CD4-positive, alpha-beta T cell treated with Interleukin-17A for 4 hours (primary cell): ENCODE results near the gene HS6ST3.

ENCODE experiments used
- DNase-seq: peaks from one replicate; pipeline ENCODE4 v3.0.0-alpha.2; 2020; ENCODE audit warnings: mixed read lengths

The HS6ST3 gene

DNA sequence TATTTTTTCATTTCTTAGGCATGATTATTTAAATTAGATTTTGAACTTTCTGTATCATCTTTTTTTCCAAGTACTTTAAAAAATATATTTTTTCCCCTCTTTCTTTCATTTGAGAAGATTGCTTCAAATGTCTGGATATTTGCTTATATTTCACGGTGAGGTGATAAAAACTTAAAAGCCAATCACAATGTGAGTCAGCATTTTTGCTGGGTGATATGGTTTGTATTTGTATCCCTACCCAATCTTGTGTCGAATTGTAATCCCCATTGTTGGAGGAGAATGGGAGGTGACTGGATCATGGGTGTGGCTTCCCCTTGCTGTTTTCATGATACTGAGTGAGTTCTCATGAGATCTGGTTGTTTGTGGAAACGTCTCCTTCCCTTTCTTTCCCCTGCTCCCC is 583.9 kb downstream of the HS6ST3 start:
- no peak for DNase-seq

DNA sequence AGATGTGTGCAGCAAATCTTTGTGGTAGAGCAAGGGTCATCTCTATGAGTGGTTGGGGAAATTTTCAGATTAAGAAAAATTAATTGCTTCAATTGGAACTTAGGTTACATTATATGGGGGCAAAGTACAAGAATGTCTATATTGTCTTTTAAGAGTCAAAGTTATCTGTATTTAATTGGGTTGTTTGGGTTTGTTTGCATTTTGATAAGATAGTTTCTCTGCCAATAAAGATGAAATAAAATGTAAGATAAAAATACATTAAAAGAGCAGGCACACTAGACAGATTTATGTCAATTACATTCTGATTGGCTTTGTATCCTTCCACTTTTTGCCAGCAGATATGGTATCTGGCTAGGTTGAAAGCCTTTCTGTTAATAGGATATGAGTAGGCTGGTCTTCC is 587.1 kb downstream of the HS6ST3 start:
- no peak for DNase-seq

DNA sequence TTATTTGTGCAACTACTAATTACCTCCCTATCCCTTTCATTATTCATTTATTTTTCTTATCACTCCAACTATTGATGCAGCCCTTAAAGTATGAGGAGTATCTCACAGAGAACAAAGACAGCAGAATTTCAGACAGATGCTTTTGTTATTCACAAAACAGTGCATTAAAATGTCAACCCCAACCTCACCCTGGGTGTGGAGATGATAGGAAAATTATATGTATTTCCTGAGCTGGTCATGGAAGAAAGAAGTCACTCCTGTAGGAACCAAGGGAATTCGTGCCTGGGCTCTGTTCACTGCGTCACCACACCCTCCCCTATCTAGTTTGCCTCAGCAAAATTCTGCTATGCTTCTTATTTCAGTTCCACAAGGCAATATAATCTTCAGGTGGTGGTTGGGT is 588.9 kb downstream of the HS6ST3 start:
- DNase-seq, result no peak

DNA sequence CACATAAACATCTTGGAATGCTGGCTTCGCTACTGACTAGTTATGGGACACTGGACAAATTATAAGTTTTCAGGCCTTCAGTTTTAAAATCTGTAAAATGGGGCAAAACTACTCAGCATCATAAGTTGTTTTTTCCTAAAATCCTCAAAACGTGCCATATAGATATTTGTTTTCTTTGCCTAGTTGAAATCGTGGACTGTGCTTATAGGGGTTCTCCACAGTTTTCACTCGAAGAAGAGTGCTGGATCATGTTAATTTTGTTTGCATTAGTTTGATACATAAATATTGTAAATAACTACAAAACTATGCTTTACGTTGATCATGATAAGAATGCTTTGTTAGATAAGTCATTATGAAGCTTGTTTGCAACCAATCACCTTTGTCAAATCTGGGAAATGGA is 591.0 kb downstream of the HS6ST3 start:
- no peak for DNase-seq

DNA sequence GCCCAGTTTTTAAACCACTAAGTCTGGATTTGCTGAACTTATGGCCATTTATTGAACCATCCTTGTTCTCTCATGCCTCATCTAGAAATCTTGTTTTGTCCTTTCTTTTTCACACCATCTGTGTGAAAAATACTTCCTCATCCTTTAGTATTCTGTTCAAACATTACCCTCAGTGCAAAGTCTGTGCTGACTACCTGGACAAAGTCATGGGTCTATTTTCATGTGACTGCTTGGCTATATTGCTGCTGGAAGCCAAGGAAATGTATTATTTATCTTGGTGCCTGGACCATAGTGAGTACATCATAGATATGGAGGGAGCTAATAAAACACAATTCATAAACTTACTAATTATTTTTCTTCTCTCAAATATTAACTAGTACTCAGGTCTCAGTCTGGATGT is 591.9 kb downstream of the HS6ST3 start:
- no peak for DNase-seq

DNA sequence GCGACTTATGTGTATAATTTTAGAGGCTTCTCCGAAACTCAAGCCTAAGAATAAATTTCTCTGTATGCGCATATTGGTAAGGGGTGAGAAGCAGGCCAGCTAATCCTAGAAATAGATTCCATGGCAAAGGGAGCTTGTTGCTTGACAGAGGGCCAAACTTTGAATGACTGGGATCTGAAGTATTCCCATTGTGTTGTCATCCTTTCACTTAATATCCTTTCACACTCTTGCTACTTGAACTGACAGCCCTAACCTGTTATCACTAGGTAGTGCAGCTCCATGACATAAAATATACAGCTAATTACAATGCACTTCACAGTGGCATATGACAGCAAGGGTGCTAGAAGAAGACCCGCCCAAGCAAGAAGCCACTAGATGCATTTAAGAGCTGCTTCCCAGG is 594.6 kb downstream of the HS6ST3 start:
- no peak for DNase-seq

DNA sequence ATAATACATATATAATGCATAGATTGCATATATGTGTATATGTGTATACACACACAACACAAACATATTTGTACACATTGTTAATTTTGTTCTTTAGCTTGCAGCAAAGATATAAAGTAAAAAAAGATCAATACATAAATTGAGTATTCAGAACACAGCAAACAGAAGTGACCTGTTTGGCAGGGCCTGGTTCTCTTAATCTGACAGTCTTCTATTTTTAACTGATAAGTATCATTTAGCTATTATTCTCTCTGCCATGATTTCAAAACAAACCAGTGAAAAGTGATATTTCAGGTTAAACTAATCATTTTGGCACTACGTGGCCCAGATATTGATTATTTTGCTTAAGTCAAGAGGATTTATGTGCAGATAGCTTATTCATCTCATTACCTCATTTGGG is 595.0 kb downstream of the HS6ST3 start:
- DNase-seq, result no peak

DNA sequence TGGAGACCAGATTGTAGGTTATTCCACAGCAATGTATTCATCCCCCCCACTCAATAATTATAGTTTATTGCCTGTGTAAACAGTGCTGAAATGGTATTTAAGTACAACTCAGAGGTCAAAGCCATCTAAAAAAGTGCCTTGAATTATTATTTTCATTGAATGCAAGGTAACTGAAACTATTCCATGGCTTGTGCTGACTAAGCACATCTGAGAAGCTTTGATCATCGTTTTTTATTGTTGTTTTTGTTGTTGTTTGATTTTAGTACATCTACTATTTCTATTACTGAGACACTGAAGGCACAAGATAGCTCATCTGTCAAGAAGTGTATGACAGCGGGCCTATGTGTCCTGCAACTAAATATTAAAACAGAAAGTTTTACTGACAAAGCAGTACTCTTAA is 596.4 kb downstream of the HS6ST3 start:
- DNase-seq, result no peak

DNA sequence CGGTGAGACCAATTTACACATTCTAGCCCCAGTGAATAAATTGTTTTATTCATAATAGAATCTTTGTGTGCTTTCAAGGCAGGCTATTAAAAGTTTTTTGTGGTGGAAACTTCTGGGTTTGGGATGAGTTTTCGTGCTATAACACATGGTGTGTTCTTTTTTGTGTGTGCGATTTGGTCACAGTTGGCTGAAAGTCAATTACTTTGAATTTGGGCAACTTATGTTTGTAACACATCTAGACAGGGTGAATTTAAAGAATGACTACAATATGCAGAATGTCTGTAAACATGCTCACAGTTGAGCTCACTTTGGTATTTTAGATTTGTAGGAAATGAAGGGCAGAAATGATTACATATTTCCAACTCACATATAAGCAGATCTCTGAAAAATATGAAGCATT is 597.3 kb downstream of the HS6ST3 start:
- no peak for DNase-seq

DNA sequence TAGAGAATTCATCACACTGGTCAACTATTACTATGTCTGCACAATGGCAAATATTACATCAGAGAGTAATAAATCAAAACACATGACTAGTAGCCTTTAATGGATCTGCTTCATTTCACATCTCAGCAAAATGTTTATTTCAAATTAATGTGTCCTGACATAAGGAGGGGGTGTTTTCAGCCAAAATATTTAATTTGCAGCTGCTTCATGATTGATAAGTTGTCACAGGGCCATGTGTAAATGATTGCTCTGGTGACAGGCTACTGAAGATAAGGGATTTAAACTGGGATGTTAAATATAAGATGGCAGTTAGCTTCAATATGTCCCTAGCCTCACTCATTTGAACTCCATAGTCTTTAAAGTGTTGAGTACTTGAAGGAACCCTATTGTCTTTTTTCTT is 601.1 kb downstream of the HS6ST3 start:
- no peak for DNase-seq

DNA sequence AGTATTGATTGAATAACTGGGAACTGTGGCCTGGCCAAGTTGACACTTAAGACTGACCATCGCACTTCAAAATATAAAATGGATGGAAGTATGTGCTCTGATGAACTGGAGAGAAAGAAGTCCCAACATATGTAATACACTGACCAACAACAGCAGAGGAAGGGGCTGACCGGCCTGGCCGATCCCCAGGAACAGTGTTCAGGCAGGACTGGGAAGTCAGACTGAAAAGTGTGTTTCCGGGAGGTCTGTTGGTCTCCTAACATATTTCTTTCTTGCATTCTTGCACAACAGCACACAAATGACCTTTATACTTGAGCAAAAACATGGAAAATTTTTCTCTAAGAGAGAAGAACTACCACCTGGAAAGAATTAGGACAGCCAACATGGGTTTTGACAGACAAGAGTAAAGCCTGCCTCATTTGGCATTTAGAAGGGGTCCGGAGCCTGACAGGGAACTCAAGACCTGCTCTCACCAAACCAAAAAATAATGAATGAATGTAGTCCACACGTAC is 606.5 kb downstream of the HS6ST3 start:
- DNase-seq, result no peak

DNA sequence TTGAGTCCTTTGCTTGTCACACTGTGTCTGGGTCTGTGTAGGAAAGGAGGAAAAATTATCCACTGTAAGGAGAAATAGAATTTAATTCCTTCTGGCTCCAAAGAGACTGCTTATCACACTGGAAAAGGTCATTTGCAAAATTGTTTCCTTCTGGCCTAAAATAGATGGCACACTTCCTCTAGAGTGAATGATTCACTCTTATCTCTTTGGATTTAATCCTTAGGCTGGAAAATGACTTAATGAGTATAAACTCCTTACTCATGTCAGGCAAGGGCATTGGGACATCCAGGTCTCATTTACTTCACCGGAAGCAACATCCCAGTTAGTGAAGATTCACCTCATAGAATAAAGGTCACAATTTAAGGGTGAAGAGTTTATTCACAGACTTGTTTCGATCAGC is 610.8 kb downstream of the HS6ST3 start:
- DNase-seq, result no peak

DNA sequence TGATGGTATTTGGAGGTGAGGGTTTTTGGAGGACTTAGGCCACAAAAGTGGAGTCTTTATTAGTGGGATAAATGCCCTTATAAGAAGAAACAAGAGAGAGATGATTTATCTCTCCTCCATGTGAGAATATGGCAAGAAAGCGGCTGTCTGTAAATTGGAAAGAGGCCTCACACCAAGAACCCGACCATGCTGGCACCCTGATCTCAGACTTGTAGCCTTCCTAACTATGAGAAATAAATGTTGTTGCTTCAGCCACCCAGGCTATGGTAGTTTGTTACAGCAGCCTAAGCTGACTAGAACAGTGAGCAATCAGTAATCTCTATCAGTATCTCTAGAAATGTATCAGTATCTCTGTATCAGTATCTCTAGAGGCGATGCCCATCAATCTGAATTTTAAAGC is 617.2 kb downstream of the HS6ST3 start:
- DNase-seq, result no peak

DNA sequence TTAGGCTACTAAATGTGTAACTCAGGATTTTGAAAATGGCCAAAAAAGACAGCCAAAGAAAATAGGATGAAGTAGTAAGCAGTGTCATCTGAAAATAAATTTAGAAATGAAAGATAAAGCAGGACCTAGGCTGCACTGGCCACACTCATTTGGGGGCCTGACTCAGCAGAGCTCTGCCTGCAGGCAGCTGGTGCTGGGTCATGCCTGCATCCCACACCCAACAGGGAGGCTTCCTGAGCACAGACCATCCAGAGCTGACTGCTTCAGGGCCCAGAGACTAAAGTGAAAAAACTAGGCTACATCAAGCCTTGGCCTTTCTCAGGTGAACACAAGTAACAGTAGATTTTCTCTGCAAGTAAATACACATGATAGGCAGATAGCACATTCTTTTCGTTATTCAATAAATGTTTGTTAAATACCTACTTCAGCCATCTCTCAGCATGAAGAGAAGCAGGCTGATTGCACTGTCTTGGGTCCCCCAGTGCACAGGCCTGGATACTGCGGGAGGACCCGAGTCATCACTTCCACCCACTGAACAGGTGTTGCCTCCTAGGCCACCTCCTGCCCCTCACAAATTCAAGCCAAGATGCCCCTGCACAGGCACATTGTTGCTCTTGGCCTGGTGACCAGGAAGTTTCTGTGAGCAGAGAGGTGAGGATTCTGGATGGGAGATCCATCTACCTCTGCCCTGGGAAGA is 620.4 kb downstream of the HS6ST3 start:
- DNase-seq, result no peak

DNA sequence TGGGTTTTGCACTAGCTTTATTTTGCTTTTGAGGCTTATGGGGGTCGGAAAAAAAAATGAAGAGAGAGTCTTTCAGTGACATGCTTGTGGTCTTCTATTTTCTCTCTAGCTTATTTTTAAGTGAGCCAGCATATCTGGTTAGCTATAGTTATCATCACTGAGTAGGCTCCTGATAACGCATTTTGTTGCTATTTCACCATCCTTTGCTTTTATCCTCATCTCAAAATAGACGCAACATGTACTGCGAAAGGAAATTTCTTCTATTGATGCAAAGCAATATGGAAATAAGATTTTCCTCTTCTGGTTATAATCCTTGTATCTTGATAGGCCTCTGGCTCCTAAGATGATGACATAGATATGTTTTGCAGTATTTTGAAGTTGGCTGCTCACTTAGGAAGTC is 630.5 kb downstream of the HS6ST3 start:
- DNase-seq, result no peak

DNA sequence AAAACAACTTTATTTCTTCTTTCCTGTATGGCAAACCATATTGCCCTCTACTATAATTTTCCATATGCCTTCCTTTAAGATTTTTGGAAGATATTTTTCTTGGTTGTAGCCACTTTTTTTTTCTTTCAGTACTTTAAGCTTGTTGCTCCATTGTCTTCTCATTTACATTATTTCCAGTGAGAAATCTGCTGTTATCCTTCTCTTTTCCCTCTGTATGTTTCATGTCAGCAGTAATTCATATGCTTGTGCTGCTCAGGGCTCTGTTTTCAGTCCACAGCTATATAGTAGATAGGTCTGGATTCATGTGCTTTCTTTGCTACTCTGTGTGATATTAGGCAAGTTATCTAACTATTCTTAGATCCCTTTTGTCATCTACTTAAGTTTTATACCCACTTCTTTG is 636.7 kb downstream of the HS6ST3 start:
- no peak for DNase-seq

DNA sequence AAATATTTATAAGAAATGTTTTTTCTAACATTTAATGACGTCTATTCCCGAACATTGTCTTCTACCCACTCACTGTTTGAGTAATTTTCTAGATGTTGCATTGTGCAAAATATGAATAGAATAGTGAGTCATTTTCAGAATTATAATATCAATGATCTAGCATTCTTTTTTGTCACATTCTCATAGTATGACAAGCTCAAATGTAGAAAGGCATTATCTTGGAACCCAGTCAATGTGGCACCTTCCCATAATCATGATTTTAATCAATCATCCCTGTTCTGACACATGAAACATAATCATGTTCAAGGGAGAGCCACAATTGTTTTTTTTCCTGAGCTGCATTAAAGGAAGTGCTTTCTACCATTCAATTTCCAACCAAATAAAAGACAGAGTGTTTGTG is 638.6 kb downstream of the HS6ST3 start:
- DNase-seq, result no peak

DNA sequence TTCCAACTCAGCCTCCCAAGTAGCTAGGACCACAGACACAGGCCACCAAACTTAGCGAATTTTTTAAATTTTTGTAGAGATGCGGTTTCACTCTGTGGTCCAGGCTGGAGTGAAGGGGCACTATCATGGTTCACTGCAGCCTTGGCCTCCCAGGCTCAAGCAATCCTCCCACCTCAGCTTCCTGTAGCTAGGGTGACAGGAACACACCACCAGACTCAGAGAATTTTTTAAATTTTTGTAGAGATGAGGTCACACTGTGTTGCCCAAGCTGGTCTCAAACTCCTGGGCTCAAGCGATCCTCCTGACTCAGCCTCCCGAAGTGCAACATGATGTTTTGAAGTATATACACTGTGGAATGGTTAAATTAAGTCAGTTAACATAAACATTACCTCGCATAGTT is 640.8 kb downstream of the HS6ST3 start:
- DNase-seq, result no peak

DNA sequence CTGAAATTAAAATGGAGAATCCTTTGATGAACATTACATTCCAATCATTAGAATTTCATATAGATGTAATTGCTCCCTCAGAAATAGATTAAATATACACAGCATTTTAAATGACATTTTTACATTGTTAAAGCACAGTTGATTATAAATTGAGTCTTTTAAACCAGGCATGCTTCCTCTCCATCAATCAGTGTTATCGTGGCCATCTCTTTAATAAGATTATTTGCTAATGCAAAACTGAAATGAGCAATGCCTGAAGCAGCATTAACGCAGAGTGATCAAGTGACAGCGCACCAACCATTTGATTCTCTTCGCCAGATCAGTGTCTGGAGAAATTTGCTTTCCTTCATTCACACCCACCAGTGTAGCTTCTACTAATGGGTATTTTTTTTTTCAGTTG is 644.6 kb downstream of the HS6ST3 start:
- no peak for DNase-seq

DNA sequence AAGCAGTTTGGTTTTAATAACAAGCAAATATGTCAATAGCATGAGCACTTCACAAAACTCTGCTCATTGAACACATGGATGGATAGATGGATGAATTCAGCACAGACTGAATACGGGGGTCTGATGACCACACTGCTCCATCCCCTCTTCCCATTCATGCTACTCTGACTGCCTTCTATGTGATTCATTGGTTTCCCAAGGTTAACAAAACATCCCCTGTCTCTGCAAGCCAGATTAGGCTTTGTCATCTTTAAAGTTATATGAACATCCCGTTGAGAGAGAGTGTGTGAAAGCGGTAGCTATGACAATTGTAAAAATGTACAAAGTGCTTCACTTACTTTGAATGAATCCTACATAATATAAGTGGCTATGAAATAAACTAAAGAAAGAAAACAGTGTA is 651.9 kb downstream of the HS6ST3 start:
- DNase-seq, result no peak

DNA sequence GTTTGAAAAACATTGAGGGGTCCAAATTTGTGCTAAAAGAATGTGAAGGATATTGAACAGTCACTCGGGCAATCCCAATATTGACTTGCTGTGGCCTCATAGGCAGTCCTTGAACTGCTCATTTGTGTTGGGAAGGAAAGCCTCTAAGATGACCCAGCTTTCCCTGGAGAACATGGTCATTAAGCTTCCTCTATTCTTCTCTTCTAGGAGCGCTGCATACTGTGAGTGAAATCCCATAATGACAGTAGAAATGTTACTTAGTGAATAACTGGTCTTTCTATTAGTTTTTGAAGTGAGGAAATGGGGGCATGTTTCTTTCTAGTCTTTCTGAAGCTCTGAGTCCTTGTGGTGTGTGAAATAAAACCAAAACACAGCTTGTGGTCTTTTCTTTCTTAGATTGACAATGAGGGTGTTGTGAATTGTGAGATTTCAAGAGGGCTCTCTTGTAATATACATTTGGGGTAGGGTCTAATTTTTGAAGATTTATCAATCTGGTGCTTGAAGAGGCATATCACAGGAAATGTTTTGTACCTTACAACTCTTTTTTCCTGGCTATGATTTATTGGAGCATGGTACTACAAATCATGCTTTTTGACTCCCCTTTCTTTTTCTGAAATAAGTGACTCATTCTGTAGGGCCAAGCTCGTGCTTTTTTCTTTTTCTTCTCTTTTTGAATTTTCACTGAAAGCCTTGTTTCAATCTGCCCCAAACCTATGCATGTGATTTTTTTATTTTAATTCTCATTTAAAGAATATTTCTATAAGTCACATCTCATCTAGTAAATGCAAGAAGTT is 653.6 kb downstream of the HS6ST3 start:
- no peak for DNase-seq

DNA sequence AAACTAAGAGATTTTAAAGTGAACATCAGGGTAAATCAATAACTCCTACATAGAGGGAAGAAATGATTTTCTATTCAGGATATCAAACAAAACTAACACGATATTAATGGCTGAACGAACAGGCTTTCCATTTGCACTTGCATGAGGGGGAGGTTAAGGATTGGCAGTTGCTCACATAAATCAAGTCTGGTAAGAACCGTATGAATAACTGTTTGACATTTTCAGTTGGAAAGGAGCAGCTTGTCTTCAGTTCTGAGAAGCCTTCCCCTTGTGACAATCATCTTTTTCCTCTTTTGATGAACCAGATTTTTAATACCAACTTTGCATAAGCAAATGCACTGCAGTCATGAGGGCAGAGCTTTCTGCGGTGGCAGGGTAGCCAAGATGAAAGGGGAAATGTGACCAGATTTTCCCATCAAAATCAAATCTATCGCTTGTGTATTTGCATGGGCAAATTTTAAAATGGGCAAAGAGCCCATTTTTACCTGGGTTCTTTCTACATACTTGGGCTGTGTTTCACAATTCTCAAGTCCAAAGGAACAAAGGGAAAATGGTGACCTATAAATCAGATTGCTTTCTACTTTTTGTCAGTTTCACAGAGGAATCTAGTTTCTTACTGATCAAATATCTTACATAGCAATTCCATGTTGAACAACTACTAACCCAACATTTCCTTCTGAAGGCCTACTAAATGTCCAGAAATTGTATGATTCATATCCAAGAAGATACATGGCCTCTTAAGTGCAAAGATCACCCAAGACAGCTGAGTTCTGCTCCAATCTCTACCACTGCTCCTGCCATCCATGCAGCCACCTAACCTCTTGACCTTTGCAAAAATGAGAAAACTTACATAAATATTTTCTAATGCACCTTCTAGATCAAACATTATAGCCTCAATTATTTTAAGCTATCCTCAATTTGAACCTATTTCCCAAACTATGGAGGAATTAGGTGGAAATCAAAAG is 654.7 kb downstream of the HS6ST3 start:
- no peak for DNase-seq

DNA sequence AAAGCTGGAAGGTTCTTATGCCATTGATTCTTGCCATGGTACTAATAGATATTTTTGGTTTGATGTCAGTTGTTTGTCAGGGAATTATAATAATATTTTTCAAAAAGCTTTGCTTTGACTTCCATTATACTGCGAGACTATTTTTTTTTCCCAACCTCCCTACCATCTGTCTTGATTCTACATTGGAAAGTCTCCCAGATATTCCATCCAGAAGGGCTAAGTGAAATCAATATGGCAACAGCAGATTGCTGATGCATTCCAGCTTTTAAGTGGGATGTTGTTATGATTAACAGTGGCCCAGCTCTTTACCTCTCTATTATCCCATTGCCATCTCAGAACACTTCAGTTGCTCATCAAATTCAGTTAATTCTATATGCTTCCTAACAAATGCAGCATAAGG is 657.0 kb downstream of the HS6ST3 start:
- DNase-seq, result no peak
